ENCODE measurements around the gene CADM1. TPM values are rescaled to one million over a fixed set of nuclear protein-coding genes. Genes with fewer than 3 reads are reported as not detected.

Gene CADM1
- total and polyA plus RNA-seq, 2 donors (not counting 3 experiments of a cell fraction or from before 2014, with no cell fraction given) = 0.52 to 2.6 TPM

GRCh38 chr11:115458877-115459276, 45.3 kb downstream of the CADM1 start:
- FAIRE-seq = no peak
- Histone ChIP-seq H3K79me2 (ENCODE audit: control insufficient read depth, insufficient read depth, low read length) (no peaks in the 10 kb centered on the region), H3K9ac (replicated peaks; ENCODE audit: extremely low read depth, insufficient read depth, low read length) (no peak overlapping the region), H3K9me3 (replicated peaks; ENCODE audit: control insufficient read depth, insufficient read depth, low read length) (no peaks in the 10 kb centered on the region), H4K20me1 (replicated peaks; ENCODE audit: control insufficient read depth, extremely low read depth, insufficient read depth, low read length) (no peaks in the 10 kb centered on the region), H3K27ac (ENCODE audit: insufficient read depth, low read depth, low read length) (no peak overlapping the region), H3K4me3 (replicated peaks in 1 of 3; ENCODE audit: insufficient read depth in 1 of 3, low read depth in 1 of 3, low read length in 3 of 3) (no peak overlapping the region), H3K9me1 (replicated peaks; ENCODE audit: control insufficient read depth, extremely low read depth, insufficient read depth, low read length) (no peaks in the 10 kb centered on the region), H3K36me3 (ENCODE audit: control insufficient read depth in 2 of 2, extremely low read depth in 1 of 2, insufficient read depth in 2 of 2, low read length in 2 of 2) (no peaks in the 10 kb centered on the region), H3K27me3 (ENCODE audit: control insufficient read depth in 2 of 2, insufficient read depth in 2 of 2, low read length in 2 of 2) (no peaks in the 10 kb centered on the region), H3K4me1 (ENCODE audit: control insufficient read depth, extremely low read depth, insufficient read depth, low read length) (no peaks in the 10 kb centered on the region), H3K4me2 (ENCODE audit: insufficient read depth, low read length) (no peak overlapping the region), H2AFZ (ENCODE audit: low read depth, low read length) (no peak overlapping the region)
- CTCF ChIA-PET = no interaction called here
- POLR2A ChIA-PET = no interaction called here
- TF ChIP-seq GATA2 (IDR thresholded peaks at IDR 0.05; ENCODE audit: insufficient read depth, insufficient read length, low read depth, low read length) (no peak), MYC (IDR thresholded peaks at IDR 0.05; ENCODE audit: low read depth, low read length) (no peak), MAX (IDR thresholded peaks at IDR 0.05; ENCODE audit: insufficient read depth, insufficient read length) (no peak), CTCF (IDR thresholded peaks at IDR 0.05; ENCODE audit: extremely low read depth in 1 of 2, insufficient read depth in 1 of 2, low read depth in 1 of 2, low read length in 2 of 2) (no peak), FOS (IDR thresholded peaks at IDR 0.05; ENCODE audit: borderline replicate concordance, insufficient read depth, low read length) (no peak), POLR2A (IDR thresholded peaks at IDR 0.05; ENCODE audit: low read depth, low read length) (no peak), POLR2AphosphoS5 (IDR thresholded peaks at IDR 0.05; ENCODE audit: insufficient read depth, low read depth, low read length) (no peak)
- BruUV-seq (replicated peaks) = no TSS peak
- no peak for DNase-seq (ENCODE audit: low read depth, low spot score)
- dilution Hi-C loops (cut with MboI; ENCODE audit: extremely low pct_ligation_motif_present, low sequenced_read_pairs) (no loop called here), intact Hi-C loops (cut with micrococcal nuclease) (no loop called here)
